ENCODE data around the gene KRTAP12-2. TPM values are rescaled to one million over a fixed set of nuclear protein-coding genes. Genes with fewer than 3 reads are reported as not detected.

The KRTAP12-2 gene
- total and polyA plus RNA-seq, 4 donors = not detected

DNA sequence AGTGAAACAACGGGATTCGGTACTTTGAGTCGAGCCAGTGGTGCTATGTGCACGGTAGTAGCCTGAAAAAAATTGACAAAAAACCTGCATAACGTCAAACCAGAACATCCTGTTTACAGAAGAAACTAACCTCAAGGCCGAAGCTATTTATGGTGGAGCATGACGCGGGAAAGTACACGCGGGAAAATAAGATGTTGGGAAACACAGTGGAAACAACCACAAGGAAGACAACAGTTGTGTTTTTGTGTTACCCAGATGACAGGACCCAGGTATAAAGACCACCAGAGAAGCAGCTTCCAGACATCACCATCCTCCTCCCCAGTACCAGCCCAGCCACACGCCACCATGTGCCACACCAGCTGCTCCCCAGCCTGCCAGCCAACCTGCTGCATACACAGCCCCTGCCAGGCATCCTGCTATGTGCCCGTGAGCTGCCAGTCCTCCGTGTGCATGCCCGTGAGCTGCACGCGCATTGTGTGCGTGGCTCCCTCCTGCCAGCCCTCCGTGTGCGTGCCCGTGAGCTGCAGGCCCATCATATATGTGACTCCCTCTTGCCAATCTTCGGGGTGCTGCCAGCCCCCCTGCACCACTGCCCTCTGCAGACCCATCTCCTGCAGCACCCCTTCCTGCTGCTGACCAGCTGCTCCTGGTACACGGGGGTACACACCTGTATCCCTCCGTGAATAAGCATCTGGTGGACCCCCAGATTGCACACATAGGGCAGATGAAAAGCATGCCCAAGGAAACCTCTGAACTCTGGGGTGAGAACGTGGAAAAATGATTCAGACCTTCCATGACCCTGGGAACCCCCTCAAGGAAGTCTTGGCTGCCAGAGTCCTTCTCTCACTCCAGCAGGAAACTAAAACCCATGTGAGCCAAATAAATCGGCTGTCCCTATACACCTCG, 8.8 kb downstream of the KRTAP12-2 start, which contains the start of gene KRTAP12-3 (continued):
- TF ChIP-seq, protein P1, sequence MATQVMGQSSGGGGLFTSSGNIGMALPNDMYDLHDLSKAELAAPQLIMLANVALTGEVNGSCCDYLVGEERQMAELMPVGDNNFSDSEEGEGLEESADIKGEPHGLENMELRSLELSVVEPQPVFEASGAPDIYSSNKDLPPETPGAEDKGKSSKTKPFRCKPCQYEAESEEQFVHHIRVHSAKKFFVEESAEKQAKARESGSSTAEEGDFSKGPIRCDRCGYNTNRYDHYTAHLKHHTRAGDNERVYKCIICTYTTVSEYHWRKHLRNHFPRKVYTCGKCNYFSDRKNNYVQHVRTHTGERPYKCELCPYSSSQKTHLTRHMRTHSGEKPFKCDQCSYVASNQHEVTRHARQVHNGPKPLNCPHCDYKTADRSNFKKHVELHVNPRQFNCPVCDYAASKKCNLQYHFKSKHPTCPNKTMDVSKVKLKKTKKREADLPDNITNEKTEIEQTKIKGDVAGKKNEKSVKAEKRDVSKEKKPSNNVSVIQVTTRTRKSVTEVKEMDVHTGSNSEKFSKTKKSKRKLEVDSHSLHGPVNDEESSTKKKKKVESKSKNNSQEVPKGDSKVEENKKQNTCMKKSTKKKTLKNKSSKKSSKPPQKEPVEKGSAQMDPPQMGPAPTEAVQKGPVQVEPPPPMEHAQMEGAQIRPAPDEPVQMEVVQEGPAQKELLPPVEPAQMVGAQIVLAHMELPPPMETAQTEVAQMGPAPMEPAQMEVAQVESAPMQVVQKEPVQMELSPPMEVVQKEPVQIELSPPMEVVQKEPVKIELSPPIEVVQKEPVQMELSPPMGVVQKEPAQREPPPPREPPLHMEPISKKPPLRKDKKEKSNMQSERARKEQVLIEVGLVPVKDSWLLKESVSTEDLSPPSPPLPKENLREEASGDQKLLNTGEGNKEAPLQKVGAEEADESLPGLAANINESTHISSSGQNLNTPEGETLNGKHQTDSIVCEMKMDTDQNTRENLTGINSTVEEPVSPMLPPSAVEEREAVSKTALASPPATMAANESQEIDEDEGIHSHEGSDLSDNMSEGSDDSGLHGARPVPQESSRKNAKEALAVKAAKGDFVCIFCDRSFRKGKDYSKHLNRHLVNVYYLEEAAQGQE (IDR thresholded peaks at IDR 0.05) = no peak
- TF ChIP-seq HNF4A (conservative IDR thresholded peaks at IDR 0.05) = no peak

DNA sequence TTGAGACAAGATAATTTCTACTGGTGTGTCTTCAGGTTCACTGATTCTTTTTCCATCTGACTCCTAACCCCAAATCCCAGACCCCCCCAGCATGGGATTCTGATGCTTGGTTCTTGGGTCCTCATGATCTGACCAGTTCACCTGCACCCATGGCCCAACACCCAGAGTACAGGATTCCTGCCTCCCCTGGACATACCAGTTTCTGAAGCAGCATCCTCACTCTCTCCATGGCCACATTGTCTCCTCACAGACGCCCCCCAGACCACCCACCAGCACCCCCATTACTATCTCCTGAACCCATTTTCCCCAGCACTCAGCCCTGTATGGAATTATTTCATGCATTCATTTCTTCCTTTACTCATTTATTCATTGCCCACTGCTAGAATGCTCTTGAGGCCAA, 9.9 kb downstream of the KRTAP12-2 start:
- no peak for TF ChIP-seq FOXA2 (IDR thresholded peaks at IDR 0.05)
- TF ChIP-seq, protein P2, sequence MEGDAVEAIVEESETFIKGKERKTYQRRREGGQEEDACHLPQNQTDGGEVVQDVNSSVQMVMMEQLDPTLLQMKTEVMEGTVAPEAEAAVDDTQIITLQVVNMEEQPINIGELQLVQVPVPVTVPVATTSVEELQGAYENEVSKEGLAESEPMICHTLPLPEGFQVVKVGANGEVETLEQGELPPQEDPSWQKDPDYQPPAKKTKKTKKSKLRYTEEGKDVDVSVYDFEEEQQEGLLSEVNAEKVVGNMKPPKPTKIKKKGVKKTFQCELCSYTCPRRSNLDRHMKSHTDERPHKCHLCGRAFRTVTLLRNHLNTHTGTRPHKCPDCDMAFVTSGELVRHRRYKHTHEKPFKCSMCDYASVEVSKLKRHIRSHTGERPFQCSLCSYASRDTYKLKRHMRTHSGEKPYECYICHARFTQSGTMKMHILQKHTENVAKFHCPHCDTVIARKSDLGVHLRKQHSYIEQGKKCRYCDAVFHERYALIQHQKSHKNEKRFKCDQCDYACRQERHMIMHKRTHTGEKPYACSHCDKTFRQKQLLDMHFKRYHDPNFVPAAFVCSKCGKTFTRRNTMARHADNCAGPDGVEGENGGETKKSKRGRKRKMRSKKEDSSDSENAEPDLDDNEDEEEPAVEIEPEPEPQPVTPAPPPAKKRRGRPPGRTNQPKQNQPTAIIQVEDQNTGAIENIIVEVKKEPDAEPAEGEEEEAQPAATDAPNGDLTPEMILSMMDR (IDR thresholded peaks at IDR 0.05; ENCODE audit: low read depth, low read length, missing input control) = no peak
- TF ChIP-seq EGR1 (IDR thresholded peaks at IDR 0.05; ENCODE audit: low read depth in 2 of 2) = no peak
- TF ChIP-seq JUND (IDR thresholded peaks at IDR 0.05) = no peak
- TF ChIP-seq RAD21 (IDR thresholded peaks at IDR 0.05) = no peak
- TF ChIP-seq YY1 (IDR thresholded peaks at IDR 0.05) = no peak
- TF ChIP-seq HNF4G (IDR thresholded peaks at IDR 0.05) = no peak
- TF ChIP-seq, protein P3, sequence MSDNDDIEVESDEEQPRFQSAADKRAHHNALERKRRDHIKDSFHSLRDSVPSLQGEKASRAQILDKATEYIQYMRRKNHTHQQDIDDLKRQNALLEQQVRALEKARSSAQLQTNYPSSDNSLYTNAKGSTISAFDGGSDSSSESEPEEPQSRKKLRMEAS (IDR thresholded peaks at IDR 0.05) = no peak
- TF ChIP-seq RXRA (IDR thresholded peaks at IDR 0.05) = no peak
- no peak for TF ChIP-seq HNF4A (conservative IDR thresholded peaks at IDR 0.05)
- TF ChIP-seq, protein P4, sequence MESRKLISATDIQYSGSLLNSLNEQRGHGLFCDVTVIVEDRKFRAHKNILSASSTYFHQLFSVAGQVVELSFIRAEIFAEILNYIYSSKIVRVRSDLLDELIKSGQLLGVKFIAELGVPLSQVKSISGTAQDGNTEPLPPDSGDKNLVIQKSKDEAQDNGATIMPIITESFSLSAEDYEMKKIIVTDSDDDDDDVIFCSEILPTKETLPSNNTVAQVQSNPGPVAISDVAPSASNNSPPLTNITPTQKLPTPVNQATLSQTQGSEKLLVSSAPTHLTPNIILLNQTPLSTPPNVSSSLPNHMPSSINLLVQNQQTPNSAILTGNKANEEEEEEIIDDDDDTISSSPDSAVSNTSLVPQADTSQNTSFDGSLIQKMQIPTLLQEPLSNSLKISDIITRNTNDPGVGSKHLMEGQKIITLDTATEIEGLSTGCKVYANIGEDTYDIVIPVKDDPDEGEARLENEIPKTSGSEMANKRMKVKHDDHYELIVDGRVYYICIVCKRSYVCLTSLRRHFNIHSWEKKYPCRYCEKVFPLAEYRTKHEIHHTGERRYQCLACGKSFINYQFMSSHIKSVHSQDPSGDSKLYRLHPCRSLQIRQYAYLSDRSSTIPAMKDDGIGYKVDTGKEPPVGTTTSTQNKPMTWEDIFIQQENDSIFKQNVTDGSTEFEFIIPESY (IDR thresholded peaks at IDR 0.05) = no peak
- TF ChIP-seq, protein P5, sequence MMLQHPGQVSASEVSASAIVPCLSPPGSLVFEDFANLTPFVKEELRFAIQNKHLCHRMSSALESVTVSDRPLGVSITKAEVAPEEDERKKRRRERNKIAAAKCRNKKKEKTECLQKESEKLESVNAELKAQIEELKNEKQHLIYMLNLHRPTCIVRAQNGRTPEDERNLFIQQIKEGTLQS (IDR thresholded peaks at IDR 0.05) = no peak
- TF ChIP-seq, protein P1 (IDR thresholded peaks at IDR 0.05) = no peak
- H3K9me3 ChIP-seq (ENCODE audit: control insufficient read depth in 4 of 4, low read length in 3 of 4) = peaks cover 0 to 5% (median 0%) of the 10 kb centered on the region in 4 donors
- no peak for DNase-seq (ENCODE audit: low spot score)
- no peaks in the 10 kb centered on the region for H3K36me3 ChIP-seq (ENCODE audit: control insufficient read depth in 4 of 4, insufficient read depth in 3 of 4, low read depth in 1 of 4, low read length in 3 of 4)
- no peak overlapping the region for H3K4me3 ChIP-seq (ENCODE audit: low read depth in 1 of 3, low read length in 3 of 3)
- H3K9ac ChIP-seq (ENCODE audit: low read depth in 1 of 2, low read length in 2 of 2) = no peak overlapping the region
- H3K27me3 ChIP-seq (ENCODE audit: control insufficient read depth in 4 of 4, insufficient read depth in 4 of 4, low read length in 3 of 4) = no peaks in the 10 kb centered on the region
- no peak overlapping the region for H3K27ac ChIP-seq (ENCODE audit: low read depth in 1 of 2, low read length in 2 of 2)
- WGBS = 37% methylated on average over 1 of the region's 1 CpG
- no peaks in the 10 kb centered on the region for H3K4me1 ChIP-seq (ENCODE audit: control insufficient read depth in 4 of 4, insufficient read depth in 4 of 4, low read length in 3 of 4)

Measured in liver (tissue), 9 donors.